HL-60 (cell line): ENCODE measurements around the gene ZNF862.
A peak's percentile ranks its signal among the peaks of the same experiment; 100 is the strongest.

Experiments used
- DNase-seq, 2 experiments: peaks; one replicate each; pipeline ENCODE4 v3.0.0-alpha.2; 2010 to 2020; ENCODE audit warnings: low read depth in 1 of 2, low spot score in 1 of 2
- H3K27ac ChIP-seq: fragments of 250-450 bp; sonication (Bioruptor Pico); replicated peaks from 2 replicates; pipeline ENCODE4 v1.5.1; 2020; ENCODE audit warnings: mild to moderate bottlenecking, moderate library complexity
- H3K27me3 ChIP-seq: fragments of 250-450 bp; sonication (Bioruptor Pico); 2 replicates; pipeline ENCODE4 v1.5.1; 2021; ENCODE audit warnings: mild to moderate bottlenecking, moderate library complexity; ENCODE audit not compliant: insufficient read depth, poor library complexity, severe bottlenecking
- H3K4me3 ChIP-seq: replicated peaks from 2 replicates; pipeline ENCODE4 v1.5.1; 2011; ENCODE audit warnings: mild to moderate bottlenecking, control low read depth, low read length; ENCODE audit not compliant: insufficient read depth
- CTCF ChIP-seq: IDR thresholded peaks from one replicate; pipeline ENCODE4 v1.5.1; 2011; ENCODE audit warnings: low read length, control low read depth, inconsistent platforms; ENCODE audit not compliant: insufficient read depth
- GABPA ChIP-seq: IDR thresholded peaks from 2 replicates; pipeline ENCODE4 v1.6.1; 2012; ENCODE audit warnings: low read depth
- POLR2AphosphoS5 ChIP-seq: IDR thresholded peaks from 2 replicates; pipeline ENCODE4 v1.6.1; 2012; ENCODE audit warnings: low read depth
- REST ChIP-seq: IDR thresholded peaks from 2 replicates; pipeline ENCODE4 v1.6.1; 2012; ENCODE audit warnings: low read depth; ENCODE audit not compliant: insufficient replicate concordance
- SPI1 ChIP-seq: IDR thresholded peaks from 2 replicates; pipeline ENCODE4 v1.6.1; 2012; ENCODE audit warnings: low read depth, mild to moderate bottlenecking, borderline replicate concordance

ZNF862 gene

GRCh38 chr7:149866779-149867447, 28.7 kb downstream of the ZNF862 start:
- H3K4me3 ChIP-seq, result no peak overlapping the region
- DNase-seq, result peak in 1 of 2 experiments; percentile 28
- H3K27ac ChIP-seq, result 0 out of 2 replicates have a peak overlapping the region, but pooled peaks have one; percentile 18
- no peak for TF ChIP-seq GABPA
- no peak for TF ChIP-seq REST
- TF ChIP-seq SPI1, result peak; percentile 25; the same call in 1 of the 2 replicates
- H3K27me3 ChIP-seq, result no peaks in the 10 kb centered on the region

GRCh38 chr7:149867762-149868622, 29.8 kb downstream of the ZNF862 start:
- H3K27ac ChIP-seq, result no peak overlapping the region

More at GRCh38 chr7:149867762-149868622, 29.8 kb downstream of the ZNF862 start:
- no peak for TF ChIP-seq REST
- TF ChIP-seq CTCF, result no peak
- no peak for TF ChIP-seq GABPA
- no peak for TF ChIP-seq SPI1
- no peak for TF ChIP-seq POLR2AphosphoS5
- Histone ChIP-seq H3K4me3 (no peak overlapping the region), H3K27me3 (no peaks in the 10 kb centered on the region)
- DNase-seq, result no peak
